ENCODE results near the gene ACOX3. TPM values are rescaled to one million over a fixed set of nuclear protein-coding genes. Genes with fewer than 3 reads are reported as not detected.

ACOX3 gene
- total and polyA plus RNA-seq, 10 of the 15 experiments (the other 5 are each of a cell fraction or from before 2014, with no cell fraction given) = 2.0 to 24.5 (median 14.0) TPM

GRCh38 chr4:8386731-8387130, 53.8 kb downstream of the ACOX3 start:
- no peak for ATAC-seq
- Histone ChIP-seq H4K20me1 (ENCODE audit: control insufficient read depth, insufficient read depth) (no peaks in the 10 kb centered on the region), H3K4me3 (no peak overlapping the region), H3K27me3 (replicated peaks in 1 of 2; ENCODE audit: control insufficient read depth in 2 of 2, insufficient read depth in 2 of 2, low read length in 1 of 2) (no peaks in the 10 kb centered on the region), H3K4me2 (ENCODE audit: control insufficient read depth, insufficient read depth) (no peak overlapping the region), H2AFZ (ENCODE audit: control insufficient read depth, low read depth, low read length) (no peak overlapping the region), H3K79me2 (ENCODE audit: control insufficient read depth, insufficient read depth, low read length) (no peaks in the 10 kb centered on the region), H3K9ac (ENCODE audit: control insufficient read depth, insufficient read depth, low read length) (no peak overlapping the region), H3K4me1 (ENCODE audit: control insufficient read depth, insufficient read depth, low read length) (peaks cover 13% of the 10 kb centered on the region), H3K27ac (ENCODE audit: control insufficient read depth, insufficient read depth) (no peak overlapping the region), H3K9me3 (replicated peaks; ENCODE audit: control insufficient read depth, insufficient read depth, low read length) (no peaks in the 10 kb centered on the region), H3K36me3 (ENCODE audit: control insufficient read depth in 2 of 2, insufficient read depth in 2 of 2, low read length in 1 of 2) (peaks cover 0 to 4% of the 10 kb centered on the region in 2 experiments; a peak in 3 of 4 replicates)
- ChIA-PET RAD21 (ENCODE audit: unreplicated experiment) (no interaction called here), POLR2A (no interaction called here), CTCF (no interaction called here), SMC1A (ENCODE audit: uncharacterized antibody, unreplicated experiment) (no interaction called here)
- no peak for DNase-seq (ENCODE audit: low read depth, low spot score)
- FAIRE-seq = no peak
- BruUV-seq (replicated peaks) = no TSS peak
- intact Hi-C loops (cut with micrococcal nuclease; ENCODE audit: unreplicated experiment) = no loop called here
- WGBS (ENCODE audit: insufficient coverage, insufficient replicate concordance, low lambda C conversion rate, missing lambda C conversion rate) = 99% methylated on average over 24 of the region's 24 CpGs
- in situ Hi-C loops (cut with MboI) = no loop called here
- TF ChIP-seq CREB1 (IDR thresholded peaks at IDR 0.05; ENCODE audit: low read depth) (no peak), ETV6 (conservative IDR thresholded peaks at IDR 0.05 in 1 of 2, IDR thresholded peaks at IDR 0.05 in 1 of 2; ENCODE audit: borderline replicate concordance in 1 of 2, low read depth in 1 of 2) (no peak), CEBPB (IDR thresholded peaks at IDR 0.05; ENCODE audit: borderline replicate concordance in 1 of 2, low read depth in 2 of 2, low read length in 2 of 2) (no peak), DPF2 (IDR thresholded peaks at IDR 0.05) (no peak), ZBTB33 (IDR thresholded peaks at IDR 0.05) (no peak), NBN (IDR thresholded peaks at IDR 0.05) (no peak), KAT2A (conservative IDR thresholded peaks at IDR 0.05; ENCODE audit: control insufficient read depth, low read depth, low read length) (no peak), ATF7 (IDR thresholded peaks at IDR 0.05; ENCODE audit: low read depth) (no peak), PBX3 (IDR thresholded peaks at IDR 0.05; ENCODE audit: insufficient replicate concordance, low read depth, low read length) (no peak), RBBP5 (conservative IDR thresholded peaks at IDR 0.05) (no peak), SMAD1 (IDR thresholded peaks at IDR 0.05; ENCODE audit: low read depth, partially characterized antibody) (no peak), MTA2 (IDR thresholded peaks at IDR 0.05; ENCODE audit: low read depth) (no peak), USF1 (IDR thresholded peaks at IDR 0.05; ENCODE audit: borderline replicate concordance, extremely low read length, insufficient read depth, low read depth, low read length) (no peak), MLLT1 (IDR thresholded peaks at IDR 0.05) (no peak)
- TF ChIP-seq, protein P1, sequence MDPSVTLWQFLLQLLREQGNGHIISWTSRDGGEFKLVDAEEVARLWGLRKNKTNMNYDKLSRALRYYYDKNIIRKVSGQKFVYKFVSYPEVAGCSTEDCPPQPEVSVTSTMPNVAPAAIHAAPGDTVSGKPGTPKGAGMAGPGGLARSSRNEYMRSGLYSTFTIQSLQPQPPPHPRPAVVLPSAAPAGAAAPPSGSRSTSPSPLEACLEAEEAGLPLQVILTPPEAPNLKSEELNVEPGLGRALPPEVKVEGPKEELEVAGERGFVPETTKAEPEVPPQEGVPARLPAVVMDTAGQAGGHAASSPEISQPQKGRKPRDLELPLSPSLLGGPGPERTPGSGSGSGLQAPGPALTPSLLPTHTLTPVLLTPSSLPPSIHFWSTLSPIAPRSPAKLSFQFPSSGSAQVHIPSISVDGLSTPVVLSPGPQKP (IDR thresholded peaks at IDR 0.05; ENCODE audit: low read depth, low read length) = no peak
